Measurements from ENCODE around the gene CLEC2D. TPM values are rescaled to one million over a fixed set of nuclear protein-coding genes. Genes with fewer than 3 reads are reported as not detected.

The CLEC2D gene
- total and polyA plus RNA-seq, 2 donors (not counting 3 experiments of a cell fraction or from before 2014, with no cell fraction given): 1.8 to 4.1 TPM

Small RNAs within 50 kb of the gene (small RNA-seq; reads per million reads assigned to genes)
- gene AC010186.4 (ENCODE audit: insufficient read depth, insufficient read length, low read depth, low replicate concordance) (not detected), gene RNU6-700P (ENCODE audit: insufficient read depth, insufficient read length, low read depth, low replicate concordance) (not detected)

Other genes starting within 250 kb of the CLEC2D start
- gene KLRB1, start 61.8 kb upstream of the CLEC2D start, total RNA-seq: not detected in 2 replicates
- gene KLRB1, start 61.8 kb upstream of the CLEC2D start, polyA plus RNA-seq: not detected in 2 replicates
- gene CLECL1, start 63.4 kb downstream of the CLEC2D start, total RNA-seq: not detected in 2 replicates
- gene CLECL1, start 63.4 kb downstream of the CLEC2D start, polyA plus RNA-seq: not detected in 2 replicates
- gene CD69, start 91.2 kb downstream of the CLEC2D start, total RNA-seq: 0.49 and 1.2 TPM in 2 replicates
- gene CD69, start 91.2 kb downstream of the CLEC2D start, polyA plus RNA-seq: 2.9 and 4.4 TPM in 2 replicates
- gene KLRF1, start 157.8 kb downstream of the CLEC2D start, total RNA-seq: not detected in 2 replicates
- gene KLRF1, start 157.8 kb downstream of the CLEC2D start, polyA plus RNA-seq: not detected in 2 replicates
- 16.4 and 18.3 TPM in 2 replicates for gene CLEC2B, start 199.6 kb downstream of the CLEC2D start, total RNA-seq
- gene CLEC2B, start 199.6 kb downstream of the CLEC2D start, polyA plus RNA-seq: 4.4 and 6.7 TPM in 2 replicates
- not detected in 2 replicates for gene KLRF2, start 211.8 kb downstream of the CLEC2D start, total RNA-seq
- gene KLRF2, start 211.8 kb downstream of the CLEC2D start, polyA plus RNA-seq: not detected in 2 replicates

Measured in endothelial cell of umbilical vein (primary cell).